Stimulated activated naive CD8-positive, alpha-beta T cell treated with anti-CD3 and anti-CD28 coated beads, Interleukin-15, amount 100 ng/mL, for 72 hours (primary cell): ENCODE measurements around the gene MCRS1.
"Not testable (repeated sequence)": the region's sequence is repeated elsewhere in the genome, so short reads cannot be mapped to it uniquely, and the experiment has no call there.

Source experiments
- ATAC-seq: fragments of 150-1000 bp; cut with Tn5 transposase; 2 replicates; pipeline ENCODE4 v1.10.0; 2021; ENCODE audit warnings: mild to moderate bottlenecking, moderate library complexity
- DNase-seq, 2 donors: peaks; one replicate each; pipeline ENCODE4 v3.0.0; 2021 to 2022
- H3K27ac Mint-ChIP-seq, 2 donors: one replicate each; pipeline ENCODE4 v1.8.0; 2022; ENCODE audit warnings: mild to moderate bottlenecking in 2 of 2, mixed read lengths in 2 of 2, moderate library complexity in 2 of 2
- H3K27me3 Mint-ChIP-seq: one replicate; pipeline ENCODE4 v1.8.0; 2022; ENCODE audit warnings: mixed read lengths
- H3K4me1 Mint-ChIP-seq: one replicate; pipeline ENCODE4 v1.8.0; 2022; ENCODE audit warnings: mild to moderate bottlenecking, mixed read lengths
- H3K4me3 Mint-ChIP-seq, 2 donors: one replicate each; pipeline ENCODE4 v1.8.0; 2022; ENCODE audit warnings: mild to moderate bottlenecking in 2 of 2, mixed read lengths in 2 of 2, moderate library complexity in 1 of 2
- H3K9me3 Mint-ChIP-seq, 2 donors: one replicate each; pipeline ENCODE4 v1.8.0; 2022; ENCODE audit warnings: mixed read lengths in 2 of 2

MCRS1 gene

GRCh38 chr12:49541140-49541861 lies 26.6 kb downstream of the MCRS1 start:
- ATAC-seq = no peak
- Mint-ChIP-seq H3K27ac (no peak overlapping the region), H3K27me3 (peaks cover 45% of the 10 kb centered on the region), H3K4me3 (no peak overlapping the region), H3K4me1 (peaks cover 64% of the 10 kb centered on the region), H3K9me3 (no peaks in the 10 kb centered on the region)
- no peak for DNase-seq

- Mint-ChIP-seq H3K4me3 (peak overlapping the region; percentile 34 to 56), H3K4me1 (peaks cover 64% of the 10 kb centered on the region), H3K9me3 (no peaks in the 10 kb centered on the region), H3K27ac (no peak overlapping the region), H3K27me3 (peaks cover 49% of the 10 kb centered on the region)
- ATAC-seq (no peak), DNase-seq (no peak)
Measured at GRCh38 chr12:49540229-49541139, 27.5 kb downstream of the MCRS1 start.

DNA sequence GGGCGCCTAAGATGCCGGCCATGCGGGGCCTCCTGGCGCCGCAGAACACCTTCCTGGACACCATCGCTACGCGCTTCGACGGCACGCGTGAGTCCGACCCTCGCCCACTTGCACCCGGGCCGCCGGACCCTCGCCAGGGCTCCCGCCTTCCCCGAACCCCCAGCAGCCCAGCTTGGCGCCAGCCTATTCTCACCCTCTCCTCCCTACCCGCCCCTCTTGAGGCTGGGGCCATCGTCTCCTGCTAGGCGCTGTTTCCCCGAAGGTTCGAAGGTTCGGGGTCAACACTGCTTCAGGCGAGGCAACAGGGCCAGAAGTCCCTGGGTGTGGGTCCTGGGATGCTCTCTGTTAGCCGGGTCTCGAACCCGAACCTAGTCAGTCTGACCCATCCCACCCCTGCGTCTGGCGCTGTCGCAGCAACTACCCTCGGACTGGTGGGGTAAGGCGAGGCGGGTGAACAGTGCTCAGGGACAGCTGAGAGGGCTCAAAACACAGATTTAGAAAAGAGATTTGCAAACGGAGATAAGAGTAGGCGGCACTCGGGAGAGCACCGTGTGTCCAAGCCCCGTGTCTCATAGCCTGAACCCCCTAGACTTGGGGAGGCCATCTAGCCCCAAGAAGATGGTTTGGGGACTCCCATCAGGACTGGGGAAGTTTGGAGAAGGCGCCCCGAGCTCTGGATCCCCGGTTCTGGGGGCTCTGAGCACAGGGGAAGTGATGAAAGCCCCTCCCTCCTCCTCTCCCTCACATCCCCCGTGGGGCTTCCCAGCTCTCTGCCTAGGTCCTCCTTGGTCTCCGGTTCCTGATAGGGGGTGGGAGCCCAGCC lies 28.3 kb downstream of the MCRS1 start:
- H3K27ac Mint-ChIP-seq = no peak overlapping the region
- ATAC-seq (no peak), DNase-seq (no peak)
- peak overlapping the region; percentile 60 to 70 for H3K4me3 Mint-ChIP-seq
- peaks cover 56% of the 10 kb centered on the region for H3K4me1 Mint-ChIP-seq
- peaks cover 56% of the 10 kb centered on the region for H3K27me3 Mint-ChIP-seq
- no peaks in the 10 kb centered on the region for H3K9me3 Mint-ChIP-seq

- peak; percentile 90 for ATAC-seq
- no peak within 1 kb of the TSS for H3K27ac Mint-ChIP-seq
Measured at GRCh38 chr12:49538510-49539403, 29.2 kb downstream of the MCRS1 start, which contains the start of gene KCNH3. KCNH3 (plus strand) TSS chr12:49539030; CDS start chr12:49539417, 387 bp downstream.

DNA sequence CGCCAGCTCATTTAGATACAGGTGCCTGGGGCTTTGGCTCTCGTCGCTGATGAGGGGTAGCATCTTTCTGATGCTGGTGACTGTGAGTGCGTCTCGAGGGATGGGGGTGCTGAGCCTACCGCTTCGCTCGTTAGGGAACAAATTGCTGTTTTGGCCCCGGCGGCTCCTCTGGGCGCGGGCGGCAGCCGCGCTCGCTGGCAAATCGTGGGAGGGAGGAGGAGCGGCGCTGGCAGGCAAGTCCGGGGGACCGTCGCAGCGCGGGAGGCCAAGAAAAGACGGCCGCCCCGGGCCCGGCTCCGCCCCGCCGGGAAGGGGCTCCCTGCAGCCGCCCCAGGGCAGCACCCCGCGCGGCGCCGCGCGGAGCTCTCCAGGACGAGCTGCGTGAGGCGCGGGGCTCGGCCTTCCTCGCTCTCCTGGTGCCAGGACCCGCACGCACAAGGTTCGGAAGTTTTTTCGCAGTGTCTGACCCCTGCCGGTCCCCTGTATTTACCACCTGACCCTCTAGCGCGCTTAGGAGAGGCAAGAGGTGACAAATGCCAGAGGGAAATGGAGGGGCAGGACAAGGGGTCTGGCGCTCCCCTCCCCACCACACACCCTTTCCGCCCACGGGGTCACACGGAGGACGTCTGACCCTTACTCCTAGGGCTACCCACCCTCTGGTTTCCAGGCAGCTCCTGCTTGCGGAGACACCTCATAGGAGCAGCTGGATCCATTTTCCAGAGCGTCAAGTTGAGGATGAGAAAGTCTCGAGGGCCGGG lies 30.0 kb downstream of the MCRS1 start:
- H3K9me3 Mint-ChIP-seq = no peaks in the 10 kb centered on the region
- H3K4me3 Mint-ChIP-seq = peak overlapping the region; percentile 81 to 85
- peaks cover 41% of the 10 kb centered on the region for H3K4me1 Mint-ChIP-seq
- no peak overlapping the region for H3K27ac Mint-ChIP-seq
- H3K27me3 Mint-ChIP-seq = peaks cover 56% of the 10 kb centered on the region
- DNase-seq (peak in 1 of 2 donors; percentile 35), ATAC-seq (peak; percentile 33)

More at GRCh38 chr12:49538510-49539403, 29.2 kb downstream of the MCRS1 start, which contains the start of gene KCNH3:
- no peaks in the 10 kb centered on the region for H3K9me3 Mint-ChIP-seq
- peaks cover 56% of the 10 kb centered on the region for H3K27me3 Mint-ChIP-seq
- H3K4me3 Mint-ChIP-seq = peak within 1 kb of the TSS; percentile 78 to 81
- DNase-seq = peak; percentile 77
- H3K4me1 Mint-ChIP-seq = peaks cover 49% of the 10 kb centered on the region

- H3K9me3 Mint-ChIP-seq = no peaks in the 10 kb centered on the region
- H3K4me1 Mint-ChIP-seq = peaks cover 34% of the 10 kb centered on the region
- H3K27ac Mint-ChIP-seq = no peak overlapping the region
- H3K27me3 Mint-ChIP-seq = peaks cover 56% of the 10 kb centered on the region
- no peak for ATAC-seq
- DNase-seq = no peak
- peak overlapping the region; percentile 81 to 85 for H3K4me3 Mint-ChIP-seq
Measured at GRCh38 chr12:49537231-49537751, 30.7 kb downstream of the MCRS1 start.

- DNase-seq (no peak), ATAC-seq (no peak)
- no peaks in the 10 kb centered on the region for H3K9me3 Mint-ChIP-seq
- peaks cover 30% of the 10 kb centered on the region for H3K4me1 Mint-ChIP-seq
- H3K27me3 Mint-ChIP-seq = peaks cover 56% of the 10 kb centered on the region
- H3K4me3 Mint-ChIP-seq = no peak overlapping the region
- no peak overlapping the region for H3K27ac Mint-ChIP-seq
Measured at GRCh38 chr12:49536526-49537071, 31.3 kb downstream of the MCRS1 start.

DNA sequence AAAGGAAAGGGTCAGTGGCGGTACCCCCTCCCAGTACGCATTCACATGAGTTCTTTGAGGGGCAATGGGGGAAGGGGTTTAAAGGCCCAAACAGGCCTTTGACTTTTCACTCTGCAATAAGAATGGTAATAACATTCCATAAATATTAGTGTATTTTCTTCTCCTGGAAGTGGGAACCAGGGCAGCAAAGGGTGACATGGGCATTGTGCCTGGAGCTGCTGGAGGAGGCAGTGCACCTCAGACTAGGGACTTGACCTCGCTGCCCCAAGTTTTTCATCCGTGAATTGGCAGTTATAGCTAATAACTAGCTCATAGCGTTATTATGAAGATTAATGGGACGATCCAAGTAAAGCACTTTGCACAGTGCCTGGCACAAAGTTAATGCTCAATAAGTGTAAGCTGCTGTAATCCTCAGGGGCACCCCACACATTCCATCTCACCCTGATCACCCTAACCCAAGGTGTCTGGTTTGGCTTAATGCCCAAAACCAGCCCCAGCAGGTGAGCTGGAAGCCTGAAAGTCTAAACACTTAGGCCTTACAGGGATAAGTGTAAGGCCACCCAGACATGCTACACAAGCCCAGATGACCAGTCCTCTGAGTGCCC lies 31.9 kb downstream of the MCRS1 start:
- peaks cover 25% of the 10 kb centered on the region for H3K4me1 Mint-ChIP-seq
- H3K27ac Mint-ChIP-seq = no peak overlapping the region
- no peak overlapping the region for H3K4me3 Mint-ChIP-seq
- ATAC-seq (no peak), DNase-seq (no peak)
- H3K9me3 Mint-ChIP-seq = no peaks in the 10 kb centered on the region
- H3K27me3 Mint-ChIP-seq = peaks cover 50% of the 10 kb centered on the region

GRCh38 chr12:49534731-49535278 lies 33.1 kb downstream of the MCRS1 start:
- Mint-ChIP-seq H3K4me1 (peaks cover 13% of the 10 kb centered on the region), H3K9me3 (no peaks in the 10 kb centered on the region), H3K27ac (no peak overlapping the region), H3K4me3 (no peak overlapping the region), H3K27me3 (peaks cover 38% of the 10 kb centered on the region)
- no peak for DNase-seq
- no peak for ATAC-seq

- H3K27ac Mint-ChIP-seq, H3K4me1 Mint-ChIP-seq, DNase-seq, H3K4me3 Mint-ChIP-seq, ATAC-seq, H3K9me3 Mint-ChIP-seq: not testable (repeated sequence)
- peaks cover 32% of the 10 kb centered on the region for H3K27me3 Mint-ChIP-seq
Measured at GRCh38 chr12:49534122-49534521, 33.8 kb downstream of the MCRS1 start.

- Mint-ChIP-seq H3K4me3 (no peak overlapping the region), H3K4me1 (peaks cover 8% of the 10 kb centered on the region), H3K9me3 (no peaks in the 10 kb centered on the region), H3K27me3 (peaks cover 32% of the 10 kb centered on the region), H3K27ac (no peak overlapping the region)
- ATAC-seq = no peak
- DNase-seq = no peak
Measured at GRCh38 chr12:49533331-49533730, 34.6 kb downstream of the MCRS1 start.

- Mint-ChIP-seq H3K4me1 (no peaks in the 10 kb centered on the region), H3K9me3 (no peaks in the 10 kb centered on the region), H3K27me3 (peaks cover 16% of the 10 kb centered on the region), H3K4me3 (no peak overlapping the region), H3K27ac (no peak overlapping the region)
- DNase-seq (no peak), ATAC-seq (no peak)
Measured at GRCh38 chr12:49531745-49532144, 36.2 kb downstream of the MCRS1 start.

- Mint-ChIP-seq H3K4me1 (no peaks in the 10 kb centered on the region), H3K27ac (no peak overlapping the region), H3K9me3 (no peaks in the 10 kb centered on the region), H3K4me3 (no peak overlapping the region), H3K27me3 (no peaks in the 10 kb centered on the region)
- ATAC-seq = no peak
- DNase-seq = no peak
Measured at GRCh38 chr12:49529414-49529813, 38.5 kb downstream of the MCRS1 start.
